ENCODE data around the gene FBXO48. TPM values are rescaled to one million over a fixed set of nuclear protein-coding genes. Genes with fewer than 3 reads are reported as not detected.

FBXO48 gene
- total RNA-seq, result 0.37 and 0.59 TPM in 2 replicates

DNA sequence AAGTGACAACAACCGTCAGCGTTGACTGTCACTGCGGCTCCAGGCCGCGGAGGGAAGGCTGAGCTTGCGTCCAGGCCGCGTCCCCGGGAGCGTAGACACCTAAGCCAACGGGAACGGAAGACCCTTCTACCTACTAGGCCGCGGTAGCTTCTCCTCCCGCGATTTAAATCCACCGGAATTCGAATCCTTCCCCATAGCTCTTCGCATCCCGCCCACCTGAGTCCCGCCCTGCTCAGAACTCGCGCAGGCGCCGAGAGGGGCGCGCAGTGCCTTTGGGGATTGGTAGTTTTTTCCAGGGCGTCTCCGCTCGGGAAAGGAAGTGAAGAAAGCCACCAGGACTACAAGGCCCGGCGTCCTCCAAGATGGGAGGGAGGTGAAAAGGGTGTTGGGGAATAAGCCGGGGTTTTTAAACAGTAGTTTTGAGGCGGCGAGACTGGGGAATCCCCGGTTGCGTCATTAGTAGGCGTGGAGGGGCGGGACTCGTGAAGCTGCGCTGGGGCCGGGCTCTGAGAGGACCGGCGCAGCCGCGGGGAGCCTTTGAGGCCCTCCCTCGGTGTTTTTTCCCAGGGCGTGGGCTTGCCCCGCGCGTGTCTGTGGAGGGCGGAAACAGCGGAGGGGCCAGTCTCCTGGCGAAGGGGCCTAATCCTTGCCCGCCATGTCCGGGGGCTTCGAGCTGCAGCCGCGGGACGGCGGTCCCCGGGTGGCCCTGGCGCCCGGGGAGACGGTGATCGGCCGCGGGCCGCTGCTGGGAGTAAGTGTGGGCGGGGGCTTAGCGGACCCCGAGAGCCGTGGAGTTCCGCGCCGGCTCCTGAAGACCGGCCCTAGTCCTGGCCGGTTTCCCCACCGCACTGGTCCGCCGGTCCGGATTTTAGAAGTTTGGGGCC is at the start of gene FBXO48, which contains the start of gene APLF:
TSS of gene FBXO48 (minus strand) at position 218 of the 884 bp plus-strand sequence. CDS start 2,149 bp downstream, outside the sequence.
TSS of gene APLF (plus strand) at position 509 of the 884 bp plus-strand sequence. CDS start at position 656, 147 bp downstream.

Other genes starting within 250 kb of the FBXO48 start
- gene PPP3R1, start 214.8 kb downstream of the FBXO48 start, total RNA-seq, result 18.4 and 22.9 TPM in 2 replicates
- gene CNRIP1, start 147.3 kb downstream of the FBXO48 start, total RNA-seq, result 36.0 and 40.1 TPM in 2 replicates
- gene PLEK, start 102.0 kb downstream of the FBXO48 start, total RNA-seq, result not detected in 2 replicates
- 3.1 and 4.0 TPM in 2 replicates for gene APLF, start 291 bp upstream of the FBXO48 start, total RNA-seq
- under 0.01 TPM in 1 of 2 replicates, not detected in the other for gene PROKR1, start 176.3 kb upstream of the FBXO48 start, total RNA-seq

All from subcutaneous preadipocyte (primary cell).